B cell (primary cell): ENCODE results near the gene RRAS. TPM values are rescaled to one million over a fixed set of nuclear protein-coding genes. Genes with fewer than 3 reads are reported as not detected.

Source experiments
- ATAC-seq: fragments of 200-7000 bp; cut with Tn5 transposase; one replicate; pipeline ENCODE4 v1.10.0; 2021; ENCODE audit warnings: low read depth, mild to moderate bottlenecking, moderate number of reproducible peaks, moderate library complexity
- CTCF ChIA-PET: fragments of 350-600 bp; sonication (Branson Sonifier 250); formaldehyde crosslinking; loops from one replicate; lab custom pipeline; 2021; ENCODE audit warnings: antibody characterized with exemption, inconsistent platforms; lab: Charles Lee
- POLR2A ChIA-PET: fragments of 350-600 bp; sonication (Branson Sonifier 250); formaldehyde crosslinking; loops from one replicate; lab custom pipeline; 2021; ENCODE audit warnings: antibody characterized with exemption; lab: Charles Lee
- DNase-seq: peaks from one replicate; pipeline ENCODE4 v3.0.0; 2013
- H2AFZ ChIP-seq: 2 replicates; pipeline ENCODE4 v1.6.1; 2012; ENCODE audit warnings: mild to moderate bottlenecking, low read depth, low read length; ENCODE audit not compliant: insufficient read depth, poor library complexity, severe bottlenecking
- H3K27ac ChIP-seq, 2 donors: 1 replicate in 1 of 2; 2 replicates in 1 of 2; pipeline ENCODE4 v1.5.1; 2012 to 2013; ENCODE audit warnings: low read length in 2 of 2, mild to moderate bottlenecking in 2 of 2, moderate library complexity in 1 of 2
- H3K27me3 ChIP-seq, 4 experiments: fragments of 200-600 bp in 1 of 4; sonication (generic) in 1 of 4; replicated peaks in 1 of 4; 1 replicate in 2 of 4; 2 replicates in 2 of 4; pipeline versions ENCODE4 v1.6.1 to v1.7.0; 2013 to 2016; ENCODE audit warnings: low read length in 3 of 4, mild to moderate bottlenecking in 2 of 4, mixed read lengths in 1 of 4, moderate library complexity in 1 of 4; ENCODE audit not compliant: insufficient read depth in 4 of 4, control insufficient read depth in 3 of 4; ENCODE audit errors: control extremely low read depth in 1 of 4
- H3K36me3 ChIP-seq, 2 experiments: replicated peaks in 1 of 2; 1 replicate in 1 of 2; 2 replicates in 1 of 2; pipeline versions ENCODE4 v1.6.1 to v1.7.1; 2013; ENCODE audit warnings: low read length in 1 of 2; ENCODE audit not compliant: insufficient read depth in 2 of 2, control insufficient read depth in 1 of 2; ENCODE audit errors: control extremely low read depth in 1 of 2, extremely low read depth in 1 of 2
- H3K4me1 ChIP-seq, 2 donors: fragments of 200-600 bp in 1 of 2; sonication (generic) in 1 of 2; 1 replicate in 1 of 2; 2 replicates in 1 of 2; pipeline versions ENCODE4 v1.5.1 to v1.6.1; 2013 to 2017; ENCODE audit warnings: low read length in 2 of 2; ENCODE audit not compliant: control insufficient read depth in 2 of 2, insufficient read depth in 2 of 2
- H3K4me2 ChIP-seq: replicated peaks from 2 replicates; pipeline ENCODE3; 2012; ENCODE audit warnings: mild to moderate bottlenecking, low read depth, low read length; ENCODE audit not compliant: poor library complexity, severe bottlenecking
- H3K4me3 ChIP-seq, 5 experiments: fragments of 200-600 bp in 1 of 5; sonication (generic) in 1 of 5; 1 replicate in 3 of 5; 2 replicates in 2 of 5; pipeline versions ENCODE4 v1.5.1 to v1.7.0; 2011 to 2016; ENCODE audit warnings: low read length in 4 of 5, mild to moderate bottlenecking in 4 of 5, low read depth in 2 of 5, control low read depth in 1 of 5, moderate library complexity in 1 of 5; ENCODE audit not compliant: insufficient read depth in 1 of 5; ENCODE audit errors: control extremely low read depth in 1 of 5, extremely low read depth in 1 of 5
- H3K79me2 ChIP-seq: fragments of 200-600 bp; sonication (generic); one replicate; pipeline ENCODE4 v1.6.0; 2016; ENCODE audit warnings: low read length; ENCODE audit not compliant: control insufficient read depth, insufficient read depth
- H3K9ac ChIP-seq: fragments of 200-600 bp; sonication (generic); 2 replicates; pipeline ENCODE4 v1.6.1; 2017; ENCODE audit warnings: mild to moderate bottlenecking, low read length, moderate library complexity
- H3K9me3 ChIP-seq, 3 donors: one replicate each; pipeline versions ENCODE4 v1.6.1 to v1.7.1; 2013; ENCODE audit warnings: low read length in 2 of 3; ENCODE audit not compliant: control insufficient read depth in 2 of 3, insufficient read depth in 1 of 3; ENCODE audit errors: control extremely low read depth in 1 of 3
- H4K20me1 ChIP-seq: 2 replicates; pipeline ENCODE4 v1.6.0; 2012; ENCODE audit warnings: mild to moderate bottlenecking, low read length; ENCODE audit not compliant: insufficient read depth, control insufficient read depth, poor library complexity, severe bottlenecking
- H3K27ac Mint-ChIP-seq: one replicate; pipeline ENCODE4 v1.8.0; 2021; ENCODE audit warnings: mixed read lengths
- H3K27me3 Mint-ChIP-seq: one replicate; pipeline ENCODE4 v1.8.0; 2021; ENCODE audit warnings: mixed read lengths
- H3K4me1 Mint-ChIP-seq: one replicate; pipeline ENCODE4 v1.8.0; 2021; ENCODE audit warnings: mixed read lengths
- H3K4me3 Mint-ChIP-seq: one replicate; pipeline ENCODE4 v1.8.0; 2021; ENCODE audit warnings: mixed read lengths
- H3K9me3 Mint-ChIP-seq: one replicate; pipeline ENCODE4 v1.8.0; 2022; ENCODE audit warnings: mixed read lengths; ENCODE audit not compliant: insufficient read depth
- CTCF ChIP-seq: fragments of 200-600 bp; IDR thresholded peaks from one replicate; pipeline ENCODE4 v1.8.0; 2022; ENCODE audit warnings: antibody characterized with exemption, mild to moderate bottlenecking
- EZH2 ChIP-seq: IDR thresholded peaks from 2 replicates; pipeline ENCODE4 v1.6.1; 2012; ENCODE audit warnings: borderline replicate concordance, low read depth, mild to moderate bottlenecking, moderate library complexity, low read length; ENCODE audit not compliant: insufficient read depth, poor library complexity, severe bottlenecking
- WGBS: methylation state at CpG from one replicate; pipeline ENCODE4 v1.1.5; 2013; ENCODE audit warnings: missing lambda C conversion rate; ENCODE audit not compliant: insufficient coverage; 5-methylcytosine and 5-hydroxymethylcytosine counted together
- intact Hi-C: fragments of 100-400 bp; cut with micrococcal nuclease; formaldehyde crosslinking; loops from one replicate; pipeline ENCODE4 v1.10.0; 2022
- polyA plus RNA-seq: library from polyadenylated mRNA; depleted of rRNA; stranded (reverse); fragments of >200 nt; gene quantifications from 2 replicates; pipeline ENCODE4 v1.2.3, GENCODE V29; 2012
- total RNA-seq, 2 donors: library from RNA; stranded (reverse); fragments of 120-200 nt in 1 of 2; gene quantifications; 1 replicate in 1 of 2; 2 replicates in 1 of 2; pipeline versions ENCODE4 v1.2.3 to v1.2.4, GENCODE V29; 2013 to 2022

RRAS gene
- total and polyA plus RNA-seq, 2 donors (not counting 1 experiment from before 2014, with no cell fraction given): 5.6 to 21.0 TPM

GRCh38 chr19:49636233-49636932 is 3.6 kb downstream of the RRAS start:
- CTCF ChIA-PET: interaction anchor here (0.6 kb wide), 1 partner anchor 132 kb away, joined by 3 read pairs; no protein-coding TSS in a partner anchor
- no peaks in the 10 kb centered on the region for H3K9me3 Mint-ChIP-seq

More at GRCh38 chr19:49636233-49636932, 3.6 kb downstream of the RRAS start:
- DNase-seq (no peak), ATAC-seq (no peak)
- TF ChIP-seq CTCF (no peak), EZH2 (no peak)
- Histone ChIP-seq H3K36me3 (no peaks in the 10 kb centered on the region), H3K27me3 (no peaks in the 10 kb centered on the region), H3K27ac (no peak overlapping the region), H3K79me2 (peaks cover 10% of the 10 kb centered on the region), H2AFZ (no peak overlapping the region), H3K4me2 (no peak overlapping the region), H3K9me3 (no peaks in the 10 kb centered on the region), H3K9ac (no peak overlapping the region), H3K4me3 (no peak overlapping the region), H4K20me1 (no peaks in the 10 kb centered on the region), H3K4me1 (peaks cover 23 to 29% of the 10 kb centered on the region in 2 donors)
- POLR2A ChIA-PET: interaction anchor here (0.5 kb wide), 1 partner anchor 64 kb away, joined by 3 read pairs; no protein-coding TSS in a partner anchor
- Mint-ChIP-seq H3K27me3 (no peaks in the 10 kb centered on the region), H3K4me1 (peaks cover 22% of the 10 kb centered on the region), H3K27ac (no peak overlapping the region), H3K4me3 (no peak overlapping the region)
- intact Hi-C loops: no loop called here
- 85% methylated on average over 28 of the region's 30 CpGs for WGBS
